ENCODE measurements around the gene TYW3.

DNA sequence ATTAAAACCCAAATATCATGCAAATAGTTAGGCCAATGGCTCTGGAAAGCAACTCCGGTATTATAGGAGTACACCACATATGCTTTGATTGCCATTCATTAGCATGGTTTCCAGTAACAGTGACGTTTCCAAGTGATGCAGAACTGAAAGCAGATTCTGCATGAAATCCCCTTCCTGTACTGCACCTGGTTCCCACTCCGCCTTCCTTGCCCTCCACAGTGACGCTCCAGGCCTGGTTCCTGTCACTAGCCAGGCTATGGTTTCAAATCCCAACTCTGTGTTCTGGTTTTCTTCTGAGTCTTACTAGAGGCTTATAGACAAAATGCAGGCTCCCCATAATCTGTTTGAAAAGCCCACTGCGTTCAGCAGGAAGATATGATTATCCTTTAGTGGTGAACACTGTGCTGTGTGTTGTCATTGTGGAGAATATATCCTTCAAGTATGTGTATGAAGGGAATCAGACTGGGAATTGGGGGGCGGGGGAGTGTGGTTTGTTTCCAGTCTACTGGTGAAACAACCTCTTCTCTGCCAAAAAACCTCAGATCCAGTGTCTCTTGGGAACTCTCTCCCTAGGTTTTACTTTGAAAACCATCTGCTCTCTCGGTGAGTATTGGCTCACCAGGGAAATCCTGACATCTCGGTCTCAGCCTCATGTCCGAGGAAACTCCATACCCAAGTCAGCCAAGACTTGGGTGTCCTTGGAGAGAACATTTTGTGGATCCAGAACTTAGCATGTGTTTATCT is 78.7 kb downstream of the TYW3 start:
- TF ChIP-seq LEF1 (IDR thresholded peaks at IDR 0.05; ENCODE audit: borderline replicate concordance) = no peak
- TF ChIP-seq CTBP1 (IDR thresholded peaks at IDR 0.05; ENCODE audit: borderline replicate concordance) = no peak
- TF ChIP-seq TARDBP (IDR thresholded peaks at IDR 0.05) = no peak
- no peak for TF ChIP-seq FOXM1 (IDR thresholded peaks at IDR 0.05; ENCODE audit: borderline replicate concordance)
- TF ChIP-seq ARNT (IDR thresholded peaks at IDR 0.05) = no peak
- no peak for TF ChIP-seq SUZ12 (IDR thresholded peaks at IDR 0.05)

Data from HEK293T (cell line).